Measurements from ENCODE around the gene MAD2L1BP. TPM values are rescaled to one million over a fixed set of nuclear protein-coding genes. Genes with fewer than 3 reads are reported as not detected.

MAD2L1BP gene
- total and polyA plus RNA-seq, 2 of the 13 experiments (the other 11 are each of a cell fraction or from before 2014, with no cell fraction given) = 54.2 to 55.5 TPM

DNA sequence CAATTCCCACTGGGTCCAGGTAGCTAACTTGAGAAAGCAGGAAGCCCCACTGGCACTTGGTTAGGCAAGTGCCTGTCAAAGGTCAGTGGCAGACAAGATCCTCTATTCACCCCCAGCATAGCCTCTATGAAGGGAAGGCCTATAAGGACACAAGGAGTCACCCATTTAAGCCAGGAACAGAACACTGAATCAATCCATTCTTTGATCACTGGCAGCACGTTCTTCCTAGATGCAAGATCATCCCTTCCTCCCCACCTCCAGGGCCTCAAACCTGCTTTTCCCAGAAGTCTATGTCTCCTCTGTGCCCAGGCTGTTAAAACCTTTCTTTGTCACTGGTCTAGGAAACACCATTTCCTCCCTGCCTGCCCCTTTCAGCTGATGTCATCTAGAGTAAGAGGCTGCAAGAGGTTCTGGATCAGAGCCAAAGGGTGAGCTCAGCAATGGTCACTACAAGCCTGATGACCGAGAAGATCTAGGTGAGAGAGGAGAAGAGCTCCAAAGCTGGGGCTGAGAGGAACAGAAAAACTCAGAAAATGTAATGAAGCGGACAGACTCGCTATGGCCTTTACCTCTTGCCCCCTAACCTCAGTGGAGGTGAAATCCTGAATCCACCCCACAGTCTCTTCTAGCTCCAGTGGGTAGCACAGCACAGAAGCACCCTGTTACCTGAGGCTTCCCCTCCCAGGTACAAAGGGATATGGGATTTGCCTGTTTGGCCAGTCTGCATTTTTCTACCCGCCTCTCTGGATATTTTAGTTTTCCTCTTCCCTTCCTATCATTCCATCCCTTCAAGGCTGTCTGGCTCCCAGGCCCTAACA is 8.4 kb upstream of the MAD2L1BP start:
- BruUV-seq (replicated peaks) = no TSS peak
- POLR2A ChIA-PET = interaction anchor here (0.6 to 2.7 kb wide), 15 partner anchors 9 to 1063 kb away, joined by 3 to 32 read pairs (median 3); partner anchors contain the start of genes HSP90AB1, MAD2L1BP, POLH and UBR2
- TF ChIP-seq EP300 (IDR thresholded peaks at IDR 0.05; ENCODE audit: low read depth in 2 of 2, low read length in 2 of 2) (peak in 1 of 2 experiments; percentile 45; a peak in 1 of 4 replicates), EP300 (CRISPR knock-in tag; IDR thresholded peaks at IDR 0.05; ENCODE audit: borderline replicate concordance) (peak; percentile 88), ELF3 (CRISPR knock-in tag; IDR thresholded peaks at IDR 0.05) (peak; percentile 58), POLR2AphosphoS5 (IDR thresholded peaks at IDR 0.05; ENCODE audit: low read depth, low read length) (peak; percentile 37; the same call in 1 of the 2 replicates), ZC3H4 (CRISPR knock-in tag; IDR thresholded peaks at IDR 0.05; ENCODE audit: borderline replicate concordance) (peak; percentile 36; the same call in 1 of the 2 replicates), MED1 (CRISPR knock-in tag; IDR thresholded peaks at IDR 0.05) (peak; percentile 50), RFX3 (CRISPR knock-in tag; IDR thresholded peaks at IDR 0.05) (no peak), MAFK (conservative IDR thresholded peaks at IDR 0.05 in 1 of 2, IDR thresholded peaks at IDR 0.05 in 1 of 2; ENCODE audit: low read length in 2 of 2) (0 out of 4 replicates have a peak, but pooled peaks of 1 of the 2 experiments have one; percentile 13), SOX6 (IDR thresholded peaks at IDR 0.05) (no peak), SOX6 (CRISPR knock-in tag; IDR thresholded peaks at IDR 0.05) (peak; percentile 48), CEBPG (CRISPR knock-in tag; IDR thresholded peaks at IDR 0.05) (peak; percentile 82), ZNF652 (CRISPR knock-in tag; IDR thresholded peaks at IDR 0.05; ENCODE audit: borderline replicate concordance, low read depth) (peak; percentile 8; the same call in 1 of the 2 replicates), FOXA3 (CRISPR knock-in tag; IDR thresholded peaks at IDR 0.05) (0 out of 2 replicates have a peak, but pooled peaks have one; percentile 10), EED (CRISPR knock-in tag; IDR thresholded peaks at IDR 0.05) (no peak), HHEX (CRISPR knock-in tag; IDR thresholded peaks at IDR 0.05) (no peak), ETV5 (CRISPR knock-in tag; IDR thresholded peaks at IDR 0.05; ENCODE audit: borderline replicate concordance) (peak; percentile 34; the same call in 1 of the 2 replicates), FOXK1 (CRISPR knock-in tag; IDR thresholded peaks at IDR 0.05; ENCODE audit: borderline replicate concordance, low read depth) (peak; percentile 47; the same call in 1 of the 2 replicates), ASH2L (IDR thresholded peaks at IDR 0.05; ENCODE audit: insufficient read length, low read depth, low read length) (peak; percentile 34), REL (CRISPR knock-in tag; conservative IDR thresholded peaks at IDR 0.05) (0 out of 2 replicates have a peak, but pooled peaks have one; percentile 33)
- TF ChIP-seq, protein P1, sequence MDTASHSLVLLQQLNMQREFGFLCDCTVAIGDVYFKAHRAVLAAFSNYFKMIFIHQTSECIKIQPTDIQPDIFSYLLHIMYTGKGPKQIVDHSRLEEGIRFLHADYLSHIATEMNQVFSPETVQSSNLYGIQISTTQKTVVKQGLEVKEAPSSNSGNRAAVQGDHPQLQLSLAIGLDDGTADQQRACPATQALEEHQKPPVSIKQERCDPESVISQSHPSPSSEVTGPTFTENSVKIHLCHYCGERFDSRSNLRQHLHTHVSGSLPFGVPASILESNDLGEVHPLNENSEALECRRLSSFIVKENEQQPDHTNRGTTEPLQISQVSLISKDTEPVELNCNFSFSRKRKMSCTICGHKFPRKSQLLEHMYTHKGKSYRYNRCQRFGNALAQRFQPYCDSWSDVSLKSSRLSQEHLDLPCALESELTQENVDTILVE (CRISPR knock-in tag; IDR thresholded peaks at IDR 0.05) = peak; percentile 49; the same call in 1 of the 2 replicates
- TF ChIP-seq, protein P2, sequence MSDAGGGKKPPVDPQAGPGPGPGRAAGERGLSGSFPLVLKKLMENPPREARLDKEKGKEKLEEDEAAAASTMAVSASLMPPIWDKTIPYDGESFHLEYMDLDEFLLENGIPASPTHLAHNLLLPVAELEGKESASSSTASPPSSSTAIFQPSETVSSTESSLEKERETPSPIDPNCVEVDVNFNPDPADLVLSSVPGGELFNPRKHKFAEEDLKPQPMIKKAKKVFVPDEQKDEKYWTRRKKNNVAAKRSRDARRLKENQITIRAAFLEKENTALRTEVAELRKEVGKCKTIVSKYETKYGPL (CRISPR knock-in tag; IDR thresholded peaks at IDR 0.05) = no peak
- TF ChIP-seq, protein P3, sequence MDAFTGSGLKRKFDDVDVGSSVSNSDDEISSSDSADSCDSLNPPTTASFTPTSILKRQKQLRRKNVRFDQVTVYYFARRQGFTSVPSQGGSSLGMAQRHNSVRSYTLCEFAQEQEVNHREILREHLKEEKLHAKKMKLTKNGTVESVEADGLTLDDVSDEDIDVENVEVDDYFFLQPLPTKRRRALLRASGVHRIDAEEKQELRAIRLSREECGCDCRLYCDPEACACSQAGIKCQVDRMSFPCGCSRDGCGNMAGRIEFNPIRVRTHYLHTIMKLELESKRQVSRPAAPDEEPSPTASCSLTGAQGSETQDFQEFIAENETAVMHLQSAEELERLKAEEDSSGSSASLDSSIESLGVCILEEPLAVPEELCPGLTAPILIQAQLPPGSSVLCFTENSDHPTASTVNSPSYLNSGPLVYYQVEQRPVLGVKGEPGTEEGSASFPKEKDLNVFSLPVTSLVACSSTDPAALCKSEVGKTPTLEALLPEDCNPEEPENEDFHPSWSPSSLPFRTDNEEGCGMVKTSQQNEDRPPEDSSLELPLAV (CRISPR knock-in tag; conservative IDR thresholded peaks at IDR 0.05; ENCODE audit: low read depth) = no peak

More for the DNA sequence above, 8.4 kb upstream of the MAD2L1BP start:
- peaks cover 36% of the 10 kb centered on the region for H3K4me1 ChIP-seq (ENCODE audit: insufficient read depth, low read length)
- 70% methylated on average over 5 of the region's 5 CpGs for WGBS (ENCODE audit: low lambda C conversion rate)
- CTCF ChIA-PET (ENCODE audit: low intra/inter-chr PET ratio, low total read pairs) = no interaction called here
- H3K36me3 ChIP-seq (replicated peaks in 1 of 2; ENCODE audit: control insufficient read depth in 1 of 2, insufficient read depth in 2 of 2, low read length in 2 of 2) = peaks cover 33 to 41% of the 10 kb centered on the region in 2 experiments
- H3K4me2 ChIP-seq (ENCODE audit: low read depth, low read length) = peak overlapping the region; percentile 98
- no peaks in the 10 kb centered on the region for H3K9me3 ChIP-seq (ENCODE audit: low read length)
- intact Hi-C loops (cut with micrococcal nuclease; ENCODE audit: unreplicated experiment) (loop anchor here (5.0 kb wide), 1 partner anchor 455 kb away; the partner anchor contains the start of gene SRF), in situ Hi-C loops (cut with HindIII; ENCODE audit: extremely low pct_ligation_motif_present, low pct_unique_long_range_greater_than_20kb) (no loop called here)
- H3K9ac ChIP-seq (ENCODE audit: insufficient read depth, low read depth, low read length) = peak overlapping the region; percentile 91
- peak overlapping the region; percentile 13 to 31 (median 30); a peak in 5 of 6 replicates for H3K4me3 ChIP-seq (replicated peaks in 1 of 3; ENCODE audit: insufficient read depth in 1 of 3, low read depth in 2 of 3, low read length in 3 of 3)
- peak; percentile 89 for DNase-seq (ENCODE audit: low spot score)
- peak; percentile 12 for FAIRE-seq
- no peaks in the 10 kb centered on the region; a peak in 1 of 5 replicates for H3K27me3 ChIP-seq (ENCODE audit: control insufficient read depth in 1 of 2, insufficient read depth in 2 of 2, low read length in 2 of 2)
- H2AFZ ChIP-seq (ENCODE audit: low read length) = no peak overlapping the region
- ATAC-seq = no peak
- peaks cover 17% of the 10 kb centered on the region for H3K79me2 ChIP-seq (ENCODE audit: insufficient read depth, low read length)
- peak overlapping the region; percentile 71 for H3K27ac ChIP-seq (ENCODE audit: extremely low read length, insufficient read depth, low read length)
- no peaks in the 10 kb centered on the region for H4K20me1 ChIP-seq (ENCODE audit: insufficient read depth, low read length)
